Natural killer cell (primary cell): ENCODE measurements around the gene SLC8A1. TPM values are rescaled to one million over a fixed set of nuclear protein-coding genes. Genes with fewer than 3 reads are reported as not detected.

Source experiments
- ATAC-seq, 3 donors: fragments of 150-1000 bp in 2 of 3; fragments of 200-7000 bp in 1 of 3; cut with Tn5 transposase; 1 replicate in 1 of 3; 2 replicates in 2 of 3; pipeline ENCODE4 v1.10.0; 2021; ENCODE audit warnings: mild to moderate bottlenecking in 2 of 3, moderate library complexity in 2 of 3
- DNase-seq, 2 donors: peaks; one replicate each; pipeline versions ENCODE4 v3.0.0 to v3.0.0-alpha.2; 2013 to 2021; ENCODE audit warnings: mixed read lengths in 1 of 2
- H3K27ac ChIP-seq: one replicate; pipeline ENCODE4 v1.5.1; 2013; ENCODE audit warnings: mild to moderate bottlenecking, low read length
- H3K27me3 ChIP-seq: one replicate; pipeline ENCODE4 v1.6.1; 2013; ENCODE audit warnings: low read length; ENCODE audit not compliant: control insufficient read depth, insufficient read depth
- H3K36me3 ChIP-seq: one replicate; pipeline ENCODE4 v1.6.1; 2013; ENCODE audit warnings: low read length; ENCODE audit not compliant: control insufficient read depth, insufficient read depth
- H3K4me1 ChIP-seq: one replicate; pipeline ENCODE4 v1.6.1; 2013; ENCODE audit warnings: low read length; ENCODE audit not compliant: control insufficient read depth, insufficient read depth
- H3K4me3 ChIP-seq: one replicate; pipeline ENCODE4 v1.5.1; 2013; ENCODE audit warnings: low read length
- H3K9me3 ChIP-seq: one replicate; pipeline ENCODE4 v1.6.1; 2013; ENCODE audit warnings: low read length; ENCODE audit not compliant: control insufficient read depth, insufficient read depth
- H3K27ac Mint-ChIP-seq, 2 donors: one replicate each; pipeline ENCODE4 v1.8.0; 2022; ENCODE audit warnings: mild to moderate bottlenecking in 2 of 2, mixed read lengths in 2 of 2, moderate library complexity in 1 of 2
- H3K27me3 Mint-ChIP-seq, 2 donors: one replicate each; pipeline ENCODE4 v1.8.0; 2022; ENCODE audit warnings: low read depth in 2 of 2, mixed read lengths in 2 of 2
- H3K36me3 Mint-ChIP-seq: one replicate; pipeline ENCODE4 v1.8.0; 2022; ENCODE audit warnings: mixed read lengths
- H3K4me1 Mint-ChIP-seq, 2 donors: one replicate each; pipeline ENCODE4 v1.8.0; 2022; ENCODE audit warnings: mixed read lengths in 2 of 2
- H3K4me3 Mint-ChIP-seq: one replicate; pipeline ENCODE4 v1.8.0; 2022; ENCODE audit warnings: mild to moderate bottlenecking, moderate library complexity, mixed read lengths
- H3K9me3 Mint-ChIP-seq, 2 donors: one replicate each; pipeline ENCODE4 v1.8.0; 2022; ENCODE audit warnings: mixed read lengths in 2 of 2
- CTCF ChIP-seq: fragments of 200-600 bp; IDR thresholded peaks from one replicate; pipeline ENCODE4 v1.8.0; 2022; ENCODE audit warnings: antibody characterized with exemption
- WGBS: methylation state at CpG from one replicate; pipeline ENCODE4 v1.1.7; 2013; ENCODE audit warnings: missing lambda C conversion rate; ENCODE audit not compliant: insufficient coverage; 5-methylcytosine and 5-hydroxymethylcytosine counted together
- intact Hi-C: fragments of 100-400 bp; cut with micrococcal nuclease; formaldehyde crosslinking; loops from one replicate; pipeline ENCODE4 v1.14.2; 2022
- total RNA-seq, 4 donors: library from RNA; stranded (reverse); fragments of 120-200 nt in 1 of 4; gene quantifications; one replicate each; pipeline versions ENCODE4 v1.2.3 to v1.2.4, GENCODE V29; 2013 to 2022

SLC8A1 gene
- total RNA-seq, 3 donors from 2014 or later (not counting 1 experiment from before 2014, with no cell fraction given) = 1.4 to 4.7 (median 3.6) TPM

GRCh38 chr2:40410695-40411094, 41.2 kb downstream of the SLC8A1 start:
- no peaks in the 10 kb centered on the region for H3K27me3 Mint-ChIP-seq
- H3K9me3 Mint-ChIP-seq = peaks cover 3 to 5% of the 10 kb centered on the region in 2 donors
- H3K27ac Mint-ChIP-seq = no peak overlapping the region
- Histone ChIP-seq H3K27ac (no peak overlapping the region), H3K4me1 (no peaks in the 10 kb centered on the region), H3K4me3 (no peak overlapping the region), H3K36me3 (no peaks in the 10 kb centered on the region), H3K9me3 (no peaks in the 10 kb centered on the region), H3K27me3 (no peaks in the 10 kb centered on the region)
- no peak for DNase-seq
- TF ChIP-seq CTCF = no peak
- H3K4me3 Mint-ChIP-seq = no peak overlapping the region
- intact Hi-C loops = no loop called here
- no peak for ATAC-seq
- no peaks in the 10 kb centered on the region for H3K36me3 Mint-ChIP-seq
- no peaks in the 10 kb centered on the region for H3K4me1 Mint-ChIP-seq
- WGBS = 100% methylated on average over 1 of the region's 1 CpG

- Mint-ChIP-seq H3K4me3 (no peak overlapping the region), H3K9me3 (peaks cover 3% of the 10 kb centered on the region in 2 donors), H3K36me3 (no peaks in the 10 kb centered on the region), H3K27ac (no peak overlapping the region), H3K27me3 (no peaks in the 10 kb centered on the region), H3K4me1 (no peaks in the 10 kb centered on the region)
- Histone ChIP-seq H3K4me1 (no peaks in the 10 kb centered on the region), H3K27ac (no peak overlapping the region), H3K27me3 (no peaks in the 10 kb centered on the region), H3K4me3 (no peak overlapping the region), H3K9me3 (no peaks in the 10 kb centered on the region), H3K36me3 (no peaks in the 10 kb centered on the region)
- TF ChIP-seq CTCF = no peak
- intact Hi-C loops = no loop called here
- DNase-seq = no peak
- 73% methylated on average over 2 of the region's 2 CpGs for whole genome bisulfite sequencing
- no peak for ATAC-seq
These were observed 42.2 kb downstream of the SLC8A1 start for GRCh38 chr2:40409734-40410133.

GRCh38 chr2:40406485-40407289, 45.2 kb downstream of the SLC8A1 start:
- Mint-ChIP-seq H3K4me1 (no peaks in the 10 kb centered on the region), H3K27ac (no peak overlapping the region), H3K4me3 (no peak overlapping the region), H3K36me3 (no peaks in the 10 kb centered on the region), H3K27me3 (no peaks in the 10 kb centered on the region), H3K9me3 (peaks cover 3% of the 10 kb centered on the region in 2 donors)
- DNase-seq (no peak), ATAC-seq (no peak)
- H3K4me3 ChIP-seq = no peak overlapping the region
- no peak overlapping the region for H3K27ac ChIP-seq
- WGBS = 82% methylated on average over 8 of the region's 8 CpGs
- intact Hi-C loops = no loop called here
- H3K4me1 ChIP-seq = no peaks in the 10 kb centered on the region
- no peaks in the 10 kb centered on the region for H3K27me3 ChIP-seq
- no peaks in the 10 kb centered on the region for H3K36me3 ChIP-seq
- H3K9me3 ChIP-seq = no peaks in the 10 kb centered on the region
- no peak for TF ChIP-seq CTCF

GRCh38 chr2:40405465-40405864, 46.4 kb downstream of the SLC8A1 start:
- no peaks in the 10 kb centered on the region for H3K27me3 ChIP-seq

More at GRCh38 chr2:40405465-40405864, 46.4 kb downstream of the SLC8A1 start:
- DNase-seq (no peak), ATAC-seq (no peak)
- 100% methylated on average over 1 of the region's 3 CpGs for WGBS
- TF ChIP-seq CTCF = no peak
- H3K27ac Mint-ChIP-seq = no peak overlapping the region
- intact Hi-C loops = no loop called here
- no peaks in the 10 kb centered on the region for H3K36me3 Mint-ChIP-seq
- H3K4me3 ChIP-seq = no peak overlapping the region
- peaks cover 3 to 6% of the 10 kb centered on the region in 2 donors for H3K9me3 Mint-ChIP-seq
- no peaks in the 10 kb centered on the region for H3K4me1 ChIP-seq
- H3K36me3 ChIP-seq = no peaks in the 10 kb centered on the region
- H3K9me3 ChIP-seq = no peaks in the 10 kb centered on the region
- no peaks in the 10 kb centered on the region for H3K27me3 Mint-ChIP-seq
- no peaks in the 10 kb centered on the region for H3K4me1 Mint-ChIP-seq
- H3K27ac ChIP-seq = no peak overlapping the region
- H3K4me3 Mint-ChIP-seq = no peak overlapping the region
